ENCODE data around the gene EWSR1. TPM values are rescaled to one million over a fixed set of nuclear protein-coding genes. Genes with fewer than 3 reads are reported as not detected.
A peak's percentile ranks its signal among the peaks of the same experiment; 100 is the strongest.

EWSR1 gene
- total RNA-seq, 1 experiment from 2014 or later, result 298 TPM

DNA sequence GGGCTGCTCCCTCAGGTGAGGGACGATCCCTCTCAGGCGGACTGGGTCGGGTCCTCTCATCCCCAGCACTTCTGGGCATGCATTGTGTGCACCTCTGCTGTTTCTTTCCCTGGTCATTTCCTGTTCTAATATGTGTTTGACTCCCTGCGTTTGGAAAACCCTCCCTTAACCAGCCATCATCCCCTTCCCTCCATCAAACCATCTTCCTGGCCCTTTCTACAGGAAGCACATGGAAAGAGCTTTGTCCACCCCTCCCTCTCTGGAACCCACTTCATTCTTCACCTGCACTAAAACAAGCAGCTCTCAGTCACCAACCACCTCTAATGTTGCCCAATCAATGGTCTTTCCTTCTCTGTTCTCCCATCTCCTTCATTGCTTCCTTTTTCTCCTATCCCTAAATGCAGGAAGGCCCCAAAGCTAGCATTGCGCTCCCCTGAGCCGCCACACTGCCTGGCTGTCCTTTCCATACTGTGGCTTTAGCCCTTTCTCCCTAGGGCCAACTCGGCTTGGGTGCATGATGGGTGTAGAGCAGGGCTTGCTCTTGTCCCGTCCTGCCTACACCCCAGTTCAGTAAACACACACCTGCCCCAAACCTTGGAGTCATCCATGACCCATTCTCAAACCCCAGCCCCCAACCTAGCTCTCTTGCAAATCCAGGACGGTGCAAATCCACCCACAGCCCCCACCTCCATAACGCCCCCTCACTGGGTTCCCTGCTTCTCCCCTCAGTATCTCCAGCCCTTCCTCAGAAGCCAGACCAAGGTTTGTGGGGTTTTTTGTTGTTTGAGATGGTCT lies 32.9 kb downstream of the EWSR1 start:
- H3K27me3 ChIP-seq, result no peaks in the 10 kb centered on the region
- no peaks in the 10 kb centered on the region for H3K9me3 ChIP-seq (replicated peaks)
- H3K4me3 ChIP-seq, result no peak overlapping the region
- no peaks in the 10 kb centered on the region for H3K4me1 ChIP-seq
- no peak overlapping the region for H3K27ac ChIP-seq
- DNase-seq, result no peak
- H3K36me3 ChIP-seq, result peaks cover 40% of the 10 kb centered on the region

DNA sequence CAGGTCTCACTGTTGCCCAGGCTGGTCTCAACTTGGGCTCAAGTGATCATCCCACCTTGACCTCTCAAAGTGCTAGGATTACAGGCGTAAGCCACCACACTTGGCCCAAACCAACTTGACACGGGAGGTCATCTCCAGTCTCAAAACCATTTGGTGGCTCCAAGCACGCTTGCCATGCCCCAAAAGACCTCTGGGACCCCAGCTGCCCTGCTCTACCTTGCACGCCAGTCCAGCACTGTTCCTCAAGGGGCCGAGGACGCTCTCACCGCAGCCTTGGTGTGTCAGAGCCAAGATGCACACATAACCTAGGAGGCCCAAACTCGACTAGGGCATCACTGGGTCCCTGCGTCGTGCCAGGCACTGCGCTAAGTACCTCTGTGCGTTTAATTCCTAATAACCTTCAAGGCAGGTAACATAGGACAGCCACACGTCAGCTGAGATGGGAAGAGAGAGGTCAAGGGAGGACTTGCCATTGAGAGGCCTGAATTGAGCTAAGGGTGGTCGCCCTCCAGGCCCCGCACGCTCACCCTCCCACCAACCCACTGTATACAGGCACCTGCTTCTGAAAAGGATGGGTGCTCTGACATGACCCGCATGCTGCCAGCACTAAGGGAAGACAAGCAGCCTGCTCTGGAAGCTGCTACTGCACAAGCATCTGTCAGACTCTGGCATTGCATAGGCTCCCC lies 33.8 kb downstream of the EWSR1 start:
- H3K4me3 ChIP-seq, result no peak overlapping the region
- no peaks in the 10 kb centered on the region for H3K27me3 ChIP-seq
- peaks cover 31% of the 10 kb centered on the region for H3K36me3 ChIP-seq
- H3K9me3 ChIP-seq (replicated peaks), result no peaks in the 10 kb centered on the region
- no peak overlapping the region for H3K27ac ChIP-seq
- H3K4me1 ChIP-seq, result no peaks in the 10 kb centered on the region
- no peak for DNase-seq

DNA sequence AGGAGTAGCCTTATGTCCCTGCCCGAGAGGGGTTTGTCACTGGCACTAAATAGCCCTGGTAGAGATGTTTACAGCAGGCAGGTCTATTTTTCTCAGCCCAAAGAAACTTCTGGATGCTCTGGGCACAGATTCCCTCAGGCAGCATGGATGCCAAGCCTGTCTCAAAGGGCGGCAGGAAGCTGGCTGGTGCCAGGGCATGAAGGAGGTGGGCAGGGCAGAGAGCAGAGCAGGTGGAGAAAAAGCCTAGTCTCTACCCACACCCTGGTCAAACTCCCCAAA lies 34.3 kb downstream of the EWSR1 start:
- DNase-seq, result no peak
- no peak overlapping the region for H3K27ac ChIP-seq
- H3K9me3 ChIP-seq (replicated peaks), result no peaks in the 10 kb centered on the region
- peaks cover 26% of the 10 kb centered on the region for H3K36me3 ChIP-seq
- H3K4me1 ChIP-seq, result no peaks in the 10 kb centered on the region
- no peak overlapping the region for H3K4me3 ChIP-seq
- H3K27me3 ChIP-seq, result no peaks in the 10 kb centered on the region

- H3K27ac ChIP-seq, result no peak overlapping the region
- H3K36me3 ChIP-seq, result peaks cover 21% of the 10 kb centered on the region
- DNase-seq, result peak; percentile 44 to 56
- no peaks in the 10 kb centered on the region for H3K4me1 ChIP-seq
- no peaks in the 10 kb centered on the region for H3K9me3 ChIP-seq (replicated peaks)
- H3K4me3 ChIP-seq, result no peak overlapping the region
- H3K27me3 ChIP-seq, result no peaks in the 10 kb centered on the region
Observed at GRCh38 chr22:29302681-29303465, 34.8 kb downstream of the EWSR1 start.

GRCh38 chr22:29305836-29306174 lies 37.7 kb downstream of the EWSR1 start:
- no peak for DNase-seq
- H3K9me3 ChIP-seq (replicated peaks), result no peaks in the 10 kb centered on the region
- H3K4me1 ChIP-seq, result peaks cover 10% of the 10 kb centered on the region; the same call in 1 of the 2 replicates
- H3K27me3 ChIP-seq, result no peaks in the 10 kb centered on the region
- H3K4me3 ChIP-seq, result peak overlapping the region; percentile 63
- no peak overlapping the region; the same call in 1 of the 2 replicates for H3K27ac ChIP-seq
- no peaks in the 10 kb centered on the region; the same call in 1 of the 2 replicates for H3K36me3 ChIP-seq

DNA sequence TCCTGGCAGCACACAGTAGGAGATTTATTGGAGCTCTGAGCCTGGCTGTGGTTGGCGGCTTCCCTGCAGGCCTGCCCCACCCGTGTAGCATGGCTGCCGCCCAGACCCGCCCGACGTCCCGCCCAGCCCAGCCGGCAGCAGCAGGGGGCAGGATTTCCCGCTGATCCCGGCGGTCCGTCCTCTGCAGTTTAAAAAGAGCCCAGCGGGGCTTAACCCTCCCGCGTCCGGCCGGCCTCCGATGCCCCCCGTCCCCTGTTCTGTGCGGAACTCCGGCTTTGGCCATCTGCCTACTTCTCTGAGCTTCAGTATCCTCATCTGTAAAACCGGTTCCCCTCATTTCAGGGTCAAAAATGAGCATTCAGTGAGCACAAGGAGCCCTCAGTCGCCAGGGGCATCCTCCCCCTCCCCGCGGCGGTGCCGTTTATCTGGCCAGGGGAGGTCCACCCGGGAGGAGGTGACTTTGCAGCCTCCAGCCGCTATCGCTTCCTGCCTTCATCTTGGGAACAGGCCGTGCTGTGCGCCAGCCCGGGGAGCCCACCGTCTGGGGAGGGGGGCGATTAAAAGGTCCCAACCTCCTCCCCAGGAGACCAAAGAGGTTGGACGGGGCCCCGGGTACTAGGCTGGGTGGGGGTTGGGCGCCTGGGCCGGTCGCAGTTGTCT lies 38.2 kb downstream of the EWSR1 start, which contains the start of gene GAS2L1:
Gene GAS2L1 (plus strand): TSS at position 476 of the 660 bp plus-strand sequence. CDS start 1,456 bp downstream, outside the sequence.
- H3K9me3 ChIP-seq (replicated peaks), result no peaks in the 10 kb centered on the region
- H3K36me3 ChIP-seq, result no peaks in the 10 kb centered on the region; the same call in 1 of the 2 replicates
- DNase-seq, result peak; percentile 86 to 87
- H3K27ac ChIP-seq, result peak within 1 kb of the TSS; percentile 65
- H3K4me3 ChIP-seq, result peak within 1 kb of the TSS; percentile 63
- peaks cover 10% of the 10 kb centered on the region; the same call in 1 of the 2 replicates for H3K4me1 ChIP-seq
- H3K27me3 ChIP-seq, result no peaks in the 10 kb centered on the region

DNA sequence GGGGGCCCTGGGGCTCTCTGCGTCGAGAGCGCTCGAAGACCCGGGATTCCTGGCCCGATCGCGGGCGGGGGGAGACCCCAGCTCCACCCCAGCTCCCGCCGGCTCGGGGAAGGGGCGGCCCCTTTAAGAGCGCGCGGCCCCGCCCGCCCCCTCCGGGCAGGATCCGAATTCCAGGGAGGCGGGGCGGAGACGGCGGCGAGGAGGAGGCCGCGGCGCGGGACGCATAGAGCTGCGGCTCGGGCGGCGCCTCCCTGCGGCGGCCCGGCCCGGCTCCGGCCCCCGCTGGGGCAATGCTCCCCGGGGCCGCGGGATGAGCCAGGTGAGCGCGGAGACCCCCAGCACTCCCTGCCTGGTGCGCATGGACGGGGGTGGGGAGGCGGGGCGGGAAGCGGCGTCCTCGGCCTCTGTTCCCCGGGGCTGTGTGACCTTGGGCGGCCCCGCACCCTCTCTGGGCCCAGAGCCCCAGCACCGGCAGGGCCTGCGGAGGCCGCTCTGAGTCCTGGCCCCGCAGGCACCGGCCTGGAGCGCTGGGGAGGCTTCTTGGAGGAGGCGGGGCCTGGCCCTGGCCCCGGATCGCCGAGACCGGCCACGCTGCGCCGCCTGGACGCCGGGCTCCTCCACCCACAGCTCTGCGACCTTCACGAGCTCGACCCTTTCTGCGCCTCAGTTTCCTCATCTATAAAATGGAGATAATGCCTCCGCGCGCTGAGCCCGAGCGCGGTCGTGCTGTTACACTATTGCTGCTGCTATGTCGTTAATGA lies 38.9 kb downstream of the EWSR1 start:
- H3K27ac ChIP-seq, result peak overlapping the region; percentile 65
- DNase-seq, result peak; percentile 80 to 83
- no peaks in the 10 kb centered on the region for H3K9me3 ChIP-seq (replicated peaks)
- peaks cover 12% of the 10 kb centered on the region for H3K4me1 ChIP-seq
- H3K27me3 ChIP-seq, result no peaks in the 10 kb centered on the region
- H3K36me3 ChIP-seq, result no peaks in the 10 kb centered on the region
- peak overlapping the region; percentile 63 for H3K4me3 ChIP-seq

DNA sequence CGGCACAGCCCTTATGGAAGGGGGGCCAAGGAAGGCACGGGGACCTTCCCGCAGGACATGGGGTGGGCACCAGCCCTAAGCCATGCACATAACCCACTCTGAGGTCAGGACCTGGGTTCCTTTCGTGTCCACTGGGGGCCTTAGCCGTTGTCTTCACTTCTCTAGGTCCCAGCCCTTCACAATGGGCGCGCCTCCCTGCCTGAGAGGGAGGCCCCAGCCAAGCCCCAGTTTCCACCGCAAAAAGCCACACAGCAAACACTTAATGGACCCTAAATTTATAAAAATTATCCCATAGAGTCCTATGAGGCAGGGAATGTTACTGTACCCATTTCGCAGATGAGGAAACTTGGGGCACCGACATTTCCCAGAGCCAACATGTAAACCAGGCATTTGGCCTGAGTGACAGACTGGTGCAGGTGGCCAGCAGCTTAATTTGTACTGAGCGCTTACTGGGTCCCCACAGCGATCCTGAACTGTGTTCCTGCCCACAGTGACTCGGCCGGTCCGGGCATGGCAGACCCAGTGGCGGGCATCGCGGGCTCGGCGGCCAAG lies 39.6 kb downstream of the EWSR1 start:
- Histone ChIP-seq H3K9me3 (replicated peaks) (no peaks in the 10 kb centered on the region), H3K4me1 (peaks cover 15% of the 10 kb centered on the region), H3K4me3 (peak overlapping the region; percentile 63), H3K27me3 (no peaks in the 10 kb centered on the region), H3K27ac (no peak overlapping the region), H3K36me3 (no peaks in the 10 kb centered on the region)
- no peak for DNase-seq

- Histone ChIP-seq H3K4me3 (no peak overlapping the region), H3K4me1 (peaks cover 15% of the 10 kb centered on the region), H3K36me3 (no peaks in the 10 kb centered on the region), H3K27me3 (no peaks in the 10 kb centered on the region), H3K27ac (no peak overlapping the region), H3K9me3 (replicated peaks) (no peaks in the 10 kb centered on the region)
- no peak for DNase-seq
Observed at GRCh38 chr22:29308148-29308790, 40.2 kb downstream of the EWSR1 start.

DNA sequence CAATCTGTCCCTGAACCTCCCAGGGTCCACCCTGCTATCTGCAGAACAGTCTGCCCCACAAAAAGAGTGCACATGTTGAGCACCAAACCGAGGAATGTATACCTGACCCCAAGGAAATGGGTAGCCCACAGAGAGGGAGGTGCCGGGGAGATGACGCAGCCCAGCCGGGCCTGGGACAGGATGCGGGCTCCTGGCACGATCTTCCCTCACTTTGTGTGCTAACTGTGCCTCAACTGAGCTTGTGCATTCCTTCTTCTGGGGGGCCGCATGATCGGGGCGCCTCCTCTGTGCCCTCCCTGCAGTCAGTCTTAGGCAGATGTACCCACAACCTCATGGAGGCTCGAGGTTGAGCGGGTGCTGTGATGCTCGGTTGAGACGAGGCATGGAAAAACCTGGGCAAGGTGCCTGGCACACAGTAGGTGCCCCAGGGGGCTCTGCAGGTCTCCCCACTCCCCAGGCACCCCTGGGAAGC lies 40.8 kb downstream of the EWSR1 start:
- Histone ChIP-seq H3K27ac (no peak overlapping the region), H3K4me3 (no peak overlapping the region), H3K27me3 (no peaks in the 10 kb centered on the region), H3K4me1 (peaks cover 19% of the 10 kb centered on the region), H3K9me3 (replicated peaks) (no peaks in the 10 kb centered on the region), H3K36me3 (no peaks in the 10 kb centered on the region)
- no peak for DNase-seq

DNA sequence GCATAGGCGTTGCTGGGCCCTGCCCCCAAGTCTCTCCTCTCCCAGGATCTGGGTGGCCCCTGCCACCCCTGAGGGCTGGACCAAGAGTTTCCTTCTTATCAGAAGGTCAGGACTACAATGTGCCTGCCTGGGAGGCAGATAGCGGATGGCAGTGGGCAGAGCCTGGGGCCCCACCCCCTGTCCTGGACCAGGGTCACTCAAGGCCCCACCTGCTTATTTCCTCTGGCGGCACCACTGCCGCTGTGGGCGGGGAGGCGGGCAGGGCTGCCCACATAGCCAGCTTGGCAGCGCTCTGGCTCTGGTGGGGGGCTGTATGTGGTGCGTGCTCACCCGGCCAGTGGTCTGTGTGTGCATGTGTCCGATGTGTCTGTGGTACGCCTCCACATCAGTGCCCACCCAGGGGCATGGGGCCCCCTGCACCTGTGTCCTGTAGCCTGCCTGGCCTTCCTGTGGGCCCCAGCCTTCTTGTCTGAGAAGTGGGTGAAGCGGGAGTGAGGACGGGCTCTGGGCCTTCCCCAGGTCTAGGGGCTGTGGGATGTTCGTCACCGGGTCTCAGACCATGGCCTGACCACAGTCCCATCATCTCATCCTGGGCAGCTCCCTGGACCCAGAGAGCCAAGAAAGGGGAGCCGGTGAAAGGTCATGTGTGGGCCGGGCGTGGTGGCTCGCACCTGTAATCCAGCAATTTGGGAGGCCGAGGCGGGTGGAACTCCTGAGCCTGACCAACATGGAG lies 41.4 kb downstream of the EWSR1 start:
- no peaks in the 10 kb centered on the region for H3K27me3 ChIP-seq
- no peak overlapping the region for H3K4me3 ChIP-seq
- no peak for DNase-seq
- H3K36me3 ChIP-seq, result no peaks in the 10 kb centered on the region
- no peak overlapping the region for H3K27ac ChIP-seq
- H3K4me1 ChIP-seq, result peaks cover 26% of the 10 kb centered on the region
- H3K9me3 ChIP-seq (replicated peaks), result no peaks in the 10 kb centered on the region

GRCh38 chr22:29310065-29310862 lies 42.2 kb downstream of the EWSR1 start:
- Histone ChIP-seq H3K27me3 (no peaks in the 10 kb centered on the region), H3K4me3 (no peak overlapping the region), H3K27ac (no peak overlapping the region), H3K4me1 (peaks cover 27% of the 10 kb centered on the region), H3K9me3 (replicated peaks) (no peaks in the 10 kb centered on the region), H3K36me3 (no peaks in the 10 kb centered on the region)
- DNase-seq, result no peak
